Activated CD4-positive, alpha-beta T cell treated with anti-CD3 and anti-CD28 coated beads, Interleukin-2, amount 50 U/mL, for 24 hours (primary cell): Measurements from ENCODE around the gene ZSWIM3.
A peak's percentile ranks its signal among the peaks of the same experiment; 100 is the strongest.
"Not testable (repeated sequence)": the region's sequence is repeated elsewhere in the genome, so short reads cannot be mapped to it uniquely, and the experiment has no call there.

ENCODE experiments used
- DNase-seq, 2 donors: peaks; one replicate each; pipeline ENCODE4 v3.0.0-alpha.2; 2020; ENCODE audit warnings: low read depth in 1 of 2, low spot score in 1 of 2

The ZSWIM3 gene

GRCh38 chr20:45857114-45857881 is at the start of gene ZSWIM3, which contains the start of gene ACOT8:
TSS of gene ZSWIM3 (plus strand) at chr20:45857614. CDS start at chr20:45857826, 212 bp downstream.
TSS of gene ACOT8 (minus strand) at chr20:45857392. CDS start at chr20:45857315, 77 bp downstream.
- DNase-seq = peak; percentile 68 to 97

DNA sequence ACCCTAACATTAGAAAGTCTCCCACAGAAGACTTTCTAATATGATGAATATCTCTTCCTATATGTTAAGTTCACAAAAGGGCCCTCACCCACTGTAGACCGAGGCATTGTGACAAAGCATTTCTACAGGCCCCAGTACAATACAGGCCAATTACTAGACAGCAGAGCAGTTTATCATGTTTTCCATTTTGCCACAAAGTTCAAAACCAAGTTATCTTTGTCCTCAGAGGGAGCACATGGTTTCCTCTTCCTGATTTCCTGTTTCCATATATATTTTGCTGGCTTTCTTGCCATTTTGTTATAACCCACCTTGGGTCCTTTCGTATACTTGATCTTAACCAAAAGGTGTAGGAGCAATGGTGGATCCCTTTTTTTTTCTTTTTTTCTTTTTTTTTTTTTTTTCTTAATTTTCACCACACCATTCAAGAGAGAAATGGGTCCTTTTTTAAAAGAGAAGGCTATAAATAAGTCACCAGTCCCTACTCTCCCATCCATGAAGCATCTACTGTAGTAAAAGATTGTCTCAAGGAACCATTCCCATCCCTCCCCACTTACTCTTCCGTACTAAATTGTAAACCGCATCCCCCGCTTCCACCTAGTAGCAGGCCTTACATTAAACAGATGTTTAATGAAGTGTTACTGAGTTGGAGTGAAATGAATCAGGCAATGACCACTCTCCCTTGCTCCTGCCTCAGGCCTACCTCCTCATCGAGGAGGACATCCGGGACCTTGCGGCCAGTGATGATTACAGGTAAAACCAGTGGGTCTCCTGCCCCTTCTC is 47.0 kb upstream of the ZSWIM3 start:
- DNase-seq = no peak

GRCh38 chr20:45812157-45813005 is 45.0 kb upstream of the ZSWIM3 start, which contains the start of gene UBE2C:
TSS of gene UBE2C (plus strand) at chr20:45812644. CDS start at chr20:45812696, 52 bp downstream.
- DNase-seq = peak; percentile 76 to 94

DNA sequence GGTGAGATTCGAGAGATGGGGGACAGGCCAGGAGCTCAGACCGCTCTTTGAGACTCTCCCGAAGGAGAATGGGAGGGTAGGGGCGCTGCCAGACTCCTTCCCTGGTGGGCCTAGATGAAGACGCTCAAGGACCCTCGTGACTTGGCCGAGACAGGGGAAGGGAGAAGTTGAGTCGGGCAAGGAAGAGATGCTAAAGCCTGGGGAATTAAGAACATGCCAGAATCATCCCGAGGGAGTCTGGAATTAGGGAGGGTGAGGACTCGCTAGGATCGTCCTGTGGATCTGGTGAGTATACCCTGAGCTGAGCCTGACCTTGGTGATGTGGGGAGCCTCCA is 44.4 kb upstream of the ZSWIM3 start:
- DNase-seq = no peak

GRCh38 chr20:45813489-45813888 is 43.9 kb upstream of the ZSWIM3 start:
- DNase-seq = no peak

DNA sequence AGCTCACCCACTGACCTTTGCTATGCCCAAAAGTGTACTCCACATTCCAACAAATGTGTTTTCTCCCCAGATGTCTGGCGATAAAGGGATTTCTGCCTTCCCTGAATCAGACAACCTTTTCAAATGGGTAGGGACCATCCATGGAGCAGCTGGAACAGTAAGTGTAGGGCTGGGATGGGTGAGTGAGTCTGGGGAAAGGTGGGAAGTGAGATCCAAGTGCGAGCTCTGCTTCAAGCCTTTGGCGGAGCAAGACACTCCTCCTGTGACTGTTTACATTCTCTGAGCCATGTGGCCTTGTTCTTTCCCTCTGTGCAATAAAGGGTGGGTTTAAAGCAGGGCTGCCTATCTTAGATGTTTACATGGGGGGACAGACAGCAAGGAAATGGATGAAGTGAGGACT is 43.1 kb upstream of the ZSWIM3 start:
- no peak for DNase-seq

DNA sequence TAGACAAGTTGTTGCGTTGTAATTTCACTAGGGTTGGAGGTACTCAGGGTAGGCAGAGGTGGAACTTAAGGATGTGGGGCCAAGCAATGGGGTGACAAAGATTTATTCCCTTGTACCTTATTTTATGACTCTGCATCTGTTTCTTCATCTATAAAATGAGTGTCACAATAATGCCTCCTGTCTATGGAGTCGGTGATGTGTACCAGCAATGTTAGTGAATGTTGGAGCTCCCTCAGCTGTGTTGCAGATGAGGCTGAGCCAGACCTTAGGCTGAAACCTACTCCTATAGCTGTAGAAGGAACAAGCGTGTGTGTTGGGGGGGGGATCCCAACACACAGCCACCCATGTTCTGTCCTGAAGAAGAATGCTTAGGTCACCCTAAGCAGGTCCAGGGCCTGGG is 40.5 kb upstream of the ZSWIM3 start:
- DNase-seq = no peak

- DNase-seq = no peak
These were observed 39.8 kb upstream of the ZSWIM3 start for GRCh38 chr20:45817376-45818194.

DNA sequence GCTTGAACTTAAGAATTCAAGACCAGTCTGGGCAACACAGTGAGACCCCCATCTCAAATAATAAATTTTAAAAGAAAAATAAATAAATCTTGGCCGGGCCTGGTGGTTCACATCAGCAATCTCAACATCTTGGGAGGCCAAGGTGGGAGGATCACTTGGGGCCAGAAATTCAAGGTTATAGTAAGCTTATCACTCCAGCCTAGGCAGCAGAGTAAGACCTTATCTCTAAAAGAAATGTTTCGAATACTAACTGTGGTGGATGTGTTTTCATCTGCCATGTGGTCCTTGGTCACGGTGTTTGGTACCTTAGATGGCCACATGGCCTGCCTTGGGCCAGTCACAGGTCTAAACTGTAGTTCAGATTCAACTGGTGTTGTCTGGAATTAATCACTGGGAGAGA is 39.2 kb upstream of the ZSWIM3 start:
- DNase-seq = no peak

GRCh38 chr20:45819466-45819865 is 37.9 kb upstream of the ZSWIM3 start:
- DNase-seq = no peak

GRCh38 chr20:45821947-45822346 is 35.5 kb upstream of the ZSWIM3 start:
- DNase-seq = no peak

DNA sequence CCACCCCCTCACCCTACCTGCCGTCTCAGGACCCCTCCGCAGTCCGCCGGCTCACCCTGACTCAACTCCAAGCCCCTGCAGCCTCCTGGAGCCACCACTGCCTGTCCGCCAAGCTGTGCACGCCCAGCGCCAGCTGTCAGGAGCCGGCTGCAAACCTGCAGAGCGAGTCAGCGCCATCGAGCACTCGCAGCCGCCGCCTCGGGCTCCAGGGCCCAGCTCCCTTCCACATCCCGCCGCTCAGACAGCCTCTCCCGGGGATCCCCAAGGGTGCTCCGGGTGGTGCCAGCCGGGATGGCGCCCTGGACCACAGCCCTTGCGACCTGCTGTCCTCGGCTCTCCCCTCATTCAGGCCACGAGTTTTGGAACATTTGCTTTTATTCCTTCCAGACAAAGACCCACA is 34.6 kb upstream of the ZSWIM3 start:
- no peak for DNase-seq

GRCh38 chr20:45823949-45824835 is 33.2 kb upstream of the ZSWIM3 start:
- DNase-seq = peak in 1 of 2 donors; percentile 10

- DNase-seq = no peak
These were observed 30.9 kb upstream of the ZSWIM3 start for GRCh38 chr20:45826381-45827019.

DNA sequence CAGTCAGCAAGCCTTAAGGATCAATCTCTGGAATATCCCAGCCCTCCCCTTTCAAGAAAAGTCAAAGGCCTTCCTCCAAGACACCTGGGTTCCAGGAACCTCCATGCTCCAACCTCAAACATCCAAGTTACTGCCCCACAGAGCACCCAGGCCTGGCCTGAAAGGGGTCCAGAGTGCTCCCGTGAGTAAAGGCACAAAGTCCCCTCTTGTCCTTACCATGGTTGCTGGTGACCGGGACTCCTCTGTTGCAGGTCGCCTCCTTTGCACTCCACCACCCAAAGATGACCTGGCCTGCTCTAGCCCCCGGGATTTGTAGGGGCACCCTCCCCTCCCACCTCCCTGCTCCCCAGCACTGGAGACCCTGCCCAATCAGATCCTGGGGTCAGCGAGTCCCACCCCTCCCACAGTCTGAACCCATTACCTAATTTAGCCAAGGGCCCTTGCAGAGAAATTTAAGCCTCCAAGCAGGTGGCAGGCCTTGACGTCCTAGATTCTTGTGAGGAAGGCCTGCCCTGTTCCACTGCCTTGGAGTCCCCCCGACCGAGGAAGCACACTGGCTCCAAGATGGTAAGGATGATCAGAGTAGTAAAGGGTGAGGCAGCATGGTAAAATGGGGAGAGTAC is 30.3 kb upstream of the ZSWIM3 start, which contains the start of gene TNNC2:
TSS of gene TNNC2 (minus strand) at position 283 of the 623 bp plus-strand sequence. CDS start at position 219, 64 bp downstream.
- DNase-seq = no peak

DNA sequence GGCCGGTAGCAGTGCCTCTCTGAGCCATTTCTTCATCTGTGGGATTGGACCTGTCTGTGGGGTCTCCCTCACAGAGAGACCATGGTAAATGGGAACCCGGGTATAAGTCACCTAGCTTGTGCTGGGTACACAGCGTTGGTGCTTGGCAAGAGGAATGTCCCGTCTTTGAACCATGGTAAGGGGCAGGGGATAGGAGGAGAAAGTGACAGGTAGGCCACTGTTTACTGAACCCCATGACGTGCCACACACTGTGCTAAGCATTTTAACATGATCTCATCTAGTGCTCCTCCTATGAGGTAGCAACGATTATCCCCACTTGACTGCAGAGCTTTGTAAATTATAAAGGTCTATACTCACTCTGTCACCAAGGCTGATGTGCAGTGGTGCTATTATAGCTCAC is 29.7 kb upstream of the ZSWIM3 start:
- DNase-seq = no peak

- DNase-seq = no peak
These were observed 28.8 kb upstream of the ZSWIM3 start for GRCh38 chr20:45828589-45828988.

GRCh38 chr20:45829673-45830106 is 27.7 kb upstream of the ZSWIM3 start:
- DNase-seq = not testable (repeated sequence)
